ENCODE data around the gene MAPK9. TPM values are rescaled to one million over a fixed set of nuclear protein-coding genes. Genes with fewer than 3 reads are reported as not detected.

The MAPK9 gene
- total and polyA plus RNA-seq, 7 experiments from 2014 or later, result 14.7 to 41.4 (median 30.4) TPM

DNA sequence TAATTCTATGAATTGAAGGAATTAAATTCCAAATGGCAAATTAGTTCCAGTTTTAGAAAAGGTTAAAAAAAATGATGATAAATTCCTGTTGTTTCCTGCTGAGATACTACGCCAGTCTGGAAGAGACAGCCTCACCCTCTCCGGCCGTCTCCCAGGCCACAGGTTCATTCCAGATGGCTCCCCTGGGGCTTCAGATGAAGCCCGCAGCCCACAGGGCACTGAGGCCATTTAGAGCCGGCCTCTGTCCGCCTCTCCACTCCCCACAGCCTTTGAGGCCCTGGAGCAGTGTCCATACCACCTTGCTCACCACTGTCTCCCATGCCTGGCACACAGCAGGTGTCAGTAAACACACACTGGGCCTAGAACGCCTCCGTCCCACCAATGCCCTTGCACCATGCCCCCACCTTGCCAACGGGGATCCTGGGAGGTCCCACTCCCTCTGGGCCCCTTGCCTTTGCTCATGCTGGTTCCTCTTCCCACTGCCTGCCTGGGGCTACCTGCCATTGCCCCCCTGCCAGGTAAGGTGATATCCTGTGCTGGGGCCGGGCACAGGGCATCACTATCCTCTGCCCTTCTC lies 35.2 kb upstream of the MAPK9 start:
- intact Hi-C loops (cut with micrococcal nuclease), result no loop called here
- Mint-ChIP-seq H3K4me1 (peaks cover 0 to 3% (median 0%) of the 10 kb centered on the region in 7 donors), H3K36me3 (no peaks in the 10 kb centered on the region), H3K27me3 (peaks cover 0 to 15% (median 6%) of the 10 kb centered on the region in 5 donors), H3K27ac (no peak overlapping the region), H3K9me3 (no peaks in the 10 kb centered on the region), H3K4me3 (no peak overlapping the region)
- CTCF ChIA-PET, result no interaction called here
- POLR2A ChIA-PET, result interaction anchor here (0.7 kb wide), 1 partner anchor 11 kb away, joined by 3 read pairs; no protein-coding TSS in a partner anchor
- DNase-seq (no peak), ATAC-seq (no peak)
- Histone ChIP-seq H3K27ac (ENCODE audit: low read depth, low read length) (no peak overlapping the region), H3K9me3 (ENCODE audit: control insufficient read depth in 2 of 3, low read length in 3 of 3) (no peaks in the 10 kb centered on the region), H3K36me3 (ENCODE audit: control insufficient read depth in 2 of 3, insufficient read depth in 3 of 3, low read length in 3 of 3) (no peaks in the 10 kb centered on the region), H3K4me3 (ENCODE audit: low read length) (no peak overlapping the region), H3K4me1 (ENCODE audit: control insufficient read depth in 2 of 2, insufficient read depth in 2 of 2, low read length in 2 of 2) (no peaks in the 10 kb centered on the region), H3K27me3 (ENCODE audit: control insufficient read depth in 2 of 2, insufficient read depth in 2 of 2, low read length in 2 of 2) (no peaks in the 10 kb centered on the region)

DNA sequence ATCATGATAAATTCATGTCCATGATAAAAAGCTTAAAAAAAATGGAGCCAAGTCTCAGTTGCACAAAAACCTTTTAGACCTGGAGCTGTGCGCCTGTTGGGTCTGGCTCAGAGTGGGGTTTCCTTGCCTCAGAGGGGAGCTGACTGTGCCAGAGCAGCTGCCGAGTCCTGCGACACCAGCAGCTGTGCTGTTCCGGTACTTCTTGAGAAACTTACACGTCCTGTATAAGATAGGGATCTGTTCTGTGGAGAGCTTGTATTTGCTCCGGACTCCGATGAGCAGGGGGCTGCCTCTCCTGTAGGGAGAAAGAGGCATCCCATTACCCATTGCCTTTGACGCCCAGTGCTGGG lies 32.7 kb upstream of the MAPK9 start:
- no peaks in the 10 kb centered on the region for H3K27me3 ChIP-seq (ENCODE audit: control insufficient read depth in 2 of 2, insufficient read depth in 2 of 2, low read length in 2 of 2)
- Mint-ChIP-seq H3K9me3 (no peaks in the 10 kb centered on the region), H3K4me1 (peaks cover 0 to 3% (median 0%) of the 10 kb centered on the region in 7 donors), H3K27ac (no peak overlapping the region), H3K27me3 (no peaks in the 10 kb centered on the region), H3K36me3 (no peaks in the 10 kb centered on the region), H3K4me3 (no peak overlapping the region)
- no peak overlapping the region for H3K27ac ChIP-seq (ENCODE audit: low read depth, low read length)
- H3K36me3 ChIP-seq (ENCODE audit: control insufficient read depth in 2 of 3, insufficient read depth in 3 of 3, low read length in 3 of 3), result no peaks in the 10 kb centered on the region
- ChIA-PET CTCF (interaction anchor here (0.6 to 2.0 kb wide), 5 partner anchors 8 to 610 kb away, joined by 3 to 8 read pairs (median 3); no protein-coding TSS in a partner anchor), POLR2A (no interaction called here)
- DNase-seq, result no peak
- ATAC-seq, result no peak
- intact Hi-C loops (cut with micrococcal nuclease), result no loop called here
- no peaks in the 10 kb centered on the region for H3K9me3 ChIP-seq (ENCODE audit: control insufficient read depth in 2 of 3, low read length in 3 of 3)
- no peaks in the 10 kb centered on the region for H3K4me1 ChIP-seq (ENCODE audit: control insufficient read depth in 2 of 2, insufficient read depth in 2 of 2, low read length in 2 of 2)
- H3K4me3 ChIP-seq (ENCODE audit: low read length), result no peak overlapping the region

DNA sequence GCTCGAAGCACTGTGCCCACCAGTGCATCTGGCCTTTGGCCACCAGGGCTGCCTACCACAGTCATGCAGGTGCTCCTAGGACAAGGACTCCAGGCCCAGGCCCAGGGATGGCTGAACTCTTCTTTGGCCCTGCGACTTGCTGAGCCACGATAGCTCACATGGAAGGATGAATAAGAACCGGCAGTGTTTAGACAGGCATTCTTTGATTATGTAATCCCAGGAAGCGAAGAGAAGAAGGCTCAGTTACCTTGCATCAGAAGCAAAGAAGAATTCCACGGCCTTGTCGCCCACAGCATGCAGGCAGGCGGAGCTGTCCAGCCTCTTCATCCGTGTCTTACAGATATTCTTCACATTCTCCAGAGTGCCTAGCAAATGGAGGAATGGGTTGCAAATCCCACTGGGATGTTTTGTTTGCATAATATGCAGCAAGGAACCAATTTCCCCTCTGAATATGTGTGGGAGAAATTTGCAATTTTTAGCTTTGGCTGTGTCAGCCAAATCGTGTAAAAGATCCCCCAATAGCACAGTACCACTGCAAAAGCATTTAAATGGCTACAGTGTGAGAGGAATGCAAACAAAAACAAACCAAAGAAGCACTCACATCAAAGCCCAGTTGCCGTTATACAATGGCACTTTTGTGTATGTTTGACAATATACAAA lies 32.2 kb upstream of the MAPK9 start:
- no peaks in the 10 kb centered on the region for H3K36me3 Mint-ChIP-seq
- no peaks in the 10 kb centered on the region for H3K36me3 ChIP-seq (ENCODE audit: control insufficient read depth in 2 of 3, insufficient read depth in 3 of 3, low read length in 3 of 3)
- H3K9me3 ChIP-seq (ENCODE audit: control insufficient read depth in 2 of 3, low read length in 3 of 3), result no peaks in the 10 kb centered on the region
- H3K27ac Mint-ChIP-seq, result no peak overlapping the region
- no peak overlapping the region for H3K4me3 Mint-ChIP-seq
- H3K4me3 ChIP-seq (ENCODE audit: low read length), result no peak overlapping the region
- H3K27ac ChIP-seq (ENCODE audit: low read depth, low read length), result no peak overlapping the region
- ChIA-PET CTCF (interaction anchor here (0.6 to 2.0 kb wide), 5 partner anchors 8 to 610 kb away, joined by 3 to 8 read pairs (median 3); no protein-coding TSS in a partner anchor), POLR2A (no interaction called here)
- DNase-seq (no peak), ATAC-seq (no peak)
- H3K27me3 ChIP-seq (ENCODE audit: control insufficient read depth in 2 of 2, insufficient read depth in 2 of 2, low read length in 2 of 2), result no peaks in the 10 kb centered on the region
- intact Hi-C loops (cut with micrococcal nuclease), result no loop called here
- no peaks in the 10 kb centered on the region for H3K9me3 Mint-ChIP-seq
- peaks cover 0 to 3% (median 0%) of the 10 kb centered on the region in 7 donors for H3K4me1 Mint-ChIP-seq
- no peaks in the 10 kb centered on the region for H3K4me1 ChIP-seq (ENCODE audit: control insufficient read depth in 2 of 2, insufficient read depth in 2 of 2, low read length in 2 of 2)
- H3K27me3 Mint-ChIP-seq, result no peaks in the 10 kb centered on the region

DNA sequence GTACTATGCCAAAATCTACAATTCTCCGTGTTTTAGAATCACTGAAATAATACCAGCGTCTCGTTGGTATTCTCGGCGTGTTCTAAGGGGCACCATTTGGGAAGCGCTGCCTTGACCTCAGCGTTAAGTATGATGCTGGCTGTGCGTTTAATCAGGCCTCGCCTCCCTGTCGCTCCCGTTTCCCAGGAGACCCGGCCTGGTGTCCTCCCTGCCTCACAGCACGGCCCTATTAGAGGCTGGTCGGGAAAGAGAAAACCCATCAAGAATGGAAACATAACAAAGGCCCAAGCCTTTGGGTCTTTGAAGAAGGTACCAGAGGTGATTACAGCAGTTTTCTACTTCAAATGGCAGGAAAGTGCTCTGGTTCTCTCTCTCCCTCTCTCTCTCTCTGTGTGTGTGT lies 31.3 kb upstream of the MAPK9 start:
- Mint-ChIP-seq H3K4me1 (peaks cover 0 to 3% (median 0%) of the 10 kb centered on the region in 7 donors), H3K36me3 (no peaks in the 10 kb centered on the region), H3K4me3 (no peak overlapping the region), H3K27ac (no peak overlapping the region), H3K9me3 (no peaks in the 10 kb centered on the region), H3K27me3 (no peaks in the 10 kb centered on the region)
- no peak overlapping the region for H3K27ac ChIP-seq (ENCODE audit: low read depth, low read length)
- H3K36me3 ChIP-seq (ENCODE audit: control insufficient read depth in 2 of 3, insufficient read depth in 3 of 3, low read length in 3 of 3), result no peaks in the 10 kb centered on the region
- POLR2A ChIA-PET, result no interaction called here
- H3K4me3 ChIP-seq (ENCODE audit: low read length), result no peak overlapping the region
- no peaks in the 10 kb centered on the region for H3K9me3 ChIP-seq (ENCODE audit: control insufficient read depth in 2 of 3, low read length in 3 of 3)
- DNase-seq (no peak), ATAC-seq (no peak)
- intact Hi-C loops (cut with micrococcal nuclease), result no loop called here
- CTCF ChIA-PET, result interaction anchor here (0.9 kb wide), 1 partner anchor 29 kb away, joined by 3 read pairs; no protein-coding TSS in a partner anchor
- no peaks in the 10 kb centered on the region for H3K4me1 ChIP-seq (ENCODE audit: control insufficient read depth in 2 of 2, insufficient read depth in 2 of 2, low read length in 2 of 2)
- H3K27me3 ChIP-seq (ENCODE audit: control insufficient read depth in 2 of 2, insufficient read depth in 2 of 2, low read length in 2 of 2), result no peaks in the 10 kb centered on the region

DNA sequence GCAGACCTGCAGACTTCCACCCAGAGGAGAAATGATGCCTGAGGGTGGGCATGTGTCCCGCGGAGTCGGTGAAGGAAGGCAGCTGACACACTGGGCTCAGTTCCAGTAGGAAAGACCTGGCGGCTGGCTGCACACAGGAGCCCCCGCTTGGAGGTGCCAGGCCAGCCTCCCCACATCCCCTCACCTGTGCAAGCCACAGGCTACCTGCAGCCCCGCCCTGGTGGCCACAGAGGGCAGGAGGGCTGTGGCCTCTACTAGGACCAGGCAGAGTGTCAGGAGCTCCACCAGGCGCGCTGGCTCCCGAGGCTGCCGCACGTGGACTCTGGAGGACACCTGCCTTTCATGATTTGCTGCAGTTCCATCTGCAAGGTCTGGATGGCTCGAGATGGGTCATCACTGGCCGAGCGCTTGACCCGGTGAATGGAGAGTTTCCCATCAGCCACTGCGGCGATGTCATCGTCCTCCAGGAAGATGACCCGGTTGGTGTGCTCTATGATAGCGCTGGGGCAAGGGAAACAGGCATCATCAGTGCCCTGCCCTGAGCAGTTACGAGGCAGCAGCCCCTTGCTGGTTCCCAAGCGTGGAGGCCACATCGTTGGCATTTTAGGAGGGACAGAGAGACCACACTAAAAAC lies 26.7 kb upstream of the MAPK9 start:
- no peak overlapping the region for H3K27ac Mint-ChIP-seq
- H3K4me1 Mint-ChIP-seq, result peaks cover 0 to 8% (median 0%) of the 10 kb centered on the region in 7 donors
- no peaks in the 10 kb centered on the region for H3K27me3 Mint-ChIP-seq
- ATAC-seq (no peak), DNase-seq (no peak)
- CTCF ChIA-PET, result interaction anchor here (0.8 kb wide), 1 partner anchor 24 kb away, joined by 6 read pairs; no protein-coding TSS in a partner anchor
- H3K27me3 ChIP-seq (ENCODE audit: control insufficient read depth in 2 of 2, insufficient read depth in 2 of 2, low read length in 2 of 2), result no peaks in the 10 kb centered on the region
- H3K4me3 Mint-ChIP-seq, result no peak overlapping the region
- H3K9me3 ChIP-seq (ENCODE audit: control insufficient read depth in 2 of 3, low read length in 3 of 3), result no peaks in the 10 kb centered on the region
- intact Hi-C loops (cut with micrococcal nuclease), result loop anchor here in 1 of 2 donors (5.0 kb wide), 1 partner anchor 121 kb away; no protein-coding TSS in a partner anchor
- no peak overlapping the region for H3K4me3 ChIP-seq (ENCODE audit: low read length)
- no peaks in the 10 kb centered on the region for H3K36me3 ChIP-seq (ENCODE audit: control insufficient read depth in 2 of 3, insufficient read depth in 3 of 3, low read length in 3 of 3)
- H3K9me3 Mint-ChIP-seq, result no peaks in the 10 kb centered on the region
- no peaks in the 10 kb centered on the region for H3K36me3 Mint-ChIP-seq
- POLR2A ChIA-PET, result no interaction called here
- H3K4me1 ChIP-seq (ENCODE audit: control insufficient read depth in 2 of 2, insufficient read depth in 2 of 2, low read length in 2 of 2), result no peaks in the 10 kb centered on the region
- H3K27ac ChIP-seq (ENCODE audit: low read depth, low read length), result no peak overlapping the region

DNA sequence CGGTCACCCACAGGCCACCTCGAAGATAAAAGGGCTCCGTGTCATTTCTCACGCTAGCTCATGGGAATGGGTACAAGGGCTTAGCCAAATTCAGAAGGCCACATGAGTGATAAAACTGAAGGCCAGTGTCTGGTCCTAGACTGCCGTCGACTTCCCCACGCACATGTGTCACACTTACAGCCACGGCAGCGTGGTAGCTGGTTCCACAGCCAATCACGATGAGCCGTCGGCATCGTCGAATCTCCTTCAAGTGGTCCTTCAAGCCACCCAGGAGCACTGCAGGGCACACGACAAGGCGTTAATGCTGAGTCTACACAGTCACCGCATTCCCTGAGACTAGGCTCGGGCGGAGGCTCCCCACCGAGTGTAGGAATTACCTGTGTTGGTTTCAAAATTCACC lies 24.7 kb upstream of the MAPK9 start:
- H3K4me3 ChIP-seq (ENCODE audit: low read length), result no peak overlapping the region
- Mint-ChIP-seq H3K36me3 (no peaks in the 10 kb centered on the region), H3K4me1 (peaks cover 0 to 8% (median 0%) of the 10 kb centered on the region in 7 donors), H3K9me3 (no peaks in the 10 kb centered on the region), H3K4me3 (no peak overlapping the region), H3K27ac (no peak overlapping the region), H3K27me3 (no peaks in the 10 kb centered on the region)
- POLR2A ChIA-PET, result interaction anchor here (0.6 to 3.6 kb wide), 2 partner anchors 23 to 565 kb away, joined by 3 to 39 read pairs; partner anchors contain the start of gene MAPK9
- ATAC-seq, result no peak
- no peak overlapping the region for H3K27ac ChIP-seq (ENCODE audit: low read depth, low read length)
- intact Hi-C loops (cut with micrococcal nuclease), result loop anchor here in 1 of 2 donors (5.0 kb wide), 1 partner anchor 119 kb away; no protein-coding TSS in a partner anchor
- no peaks in the 10 kb centered on the region for H3K4me1 ChIP-seq (ENCODE audit: control insufficient read depth in 2 of 2, insufficient read depth in 2 of 2, low read length in 2 of 2)
- H3K27me3 ChIP-seq (ENCODE audit: control insufficient read depth in 2 of 2, insufficient read depth in 2 of 2, low read length in 2 of 2), result no peaks in the 10 kb centered on the region
- DNase-seq, result no peak
- H3K9me3 ChIP-seq (ENCODE audit: control insufficient read depth in 2 of 3, low read length in 3 of 3), result no peaks in the 10 kb centered on the region
- no peaks in the 10 kb centered on the region for H3K36me3 ChIP-seq (ENCODE audit: control insufficient read depth in 2 of 3, insufficient read depth in 3 of 3, low read length in 3 of 3)
- CTCF ChIA-PET, result interaction anchor here (0.6 to 4.8 kb wide), 8 partner anchors 8 to 524 kb away, joined by 3 to 72 read pairs (median 3); partner anchors contain the start of gene MAPK9

Data from naive thymus-derived CD4-positive, alpha-beta T cell (primary cell).